Measurements from ENCODE around the gene SLC39A10. TPM values are rescaled to one million over a fixed set of nuclear protein-coding genes. Genes with fewer than 3 reads are reported as not detected.

The SLC39A10 gene
- total and polyA plus RNA-seq, 2 donors (not counting 1 experiment from before 2014, with no cell fraction given) = 18.6 to 99.3 TPM

DNA sequence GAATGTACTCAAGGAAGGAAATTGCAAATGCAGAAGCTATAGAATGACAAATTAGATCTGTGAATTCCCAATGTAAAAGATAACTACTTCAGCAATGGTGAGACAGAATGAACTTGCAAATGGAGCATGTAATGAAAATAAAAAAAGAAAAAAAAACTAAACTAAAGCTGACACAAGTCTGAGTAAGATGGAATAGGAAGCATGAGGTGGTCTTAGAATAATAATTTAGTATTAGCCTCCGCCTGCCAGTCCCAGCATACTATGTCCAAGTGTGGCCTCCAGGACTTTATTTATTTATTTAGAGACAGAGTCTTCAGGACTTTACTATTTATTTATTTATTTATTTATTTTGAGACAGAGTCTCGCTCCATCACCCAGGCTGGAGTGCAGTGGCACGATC is 37.4 kb upstream of the SLC39A10 start:
- Mint-ChIP-seq H3K4me1 (peaks cover 9% of the 10 kb centered on the region), H3K9me3 (ENCODE audit: insufficient read depth) (no peaks in the 10 kb centered on the region), H3K4me3 (no peak overlapping the region), H3K27ac (no peak overlapping the region), H3K27me3 (no peaks in the 10 kb centered on the region)
- H3K36me3 ChIP-seq (replicated peaks in 1 of 2; ENCODE audit: control extremely low read depth in 1 of 2, control insufficient read depth in 1 of 2, extremely low read depth in 1 of 2, insufficient read depth in 2 of 2, low read length in 1 of 2) = no peaks in the 10 kb centered on the region
- no peak overlapping the region for H2AFZ ChIP-seq (ENCODE audit: insufficient read depth, low read depth, low read length, poor library complexity, severe bottlenecking)
- H3K4me2 ChIP-seq (replicated peaks; ENCODE audit: low read depth, low read length, poor library complexity, severe bottlenecking) = no peak overlapping the region
- no peaks in the 10 kb centered on the region for H3K4me1 ChIP-seq (ENCODE audit: control insufficient read depth in 2 of 2, insufficient read depth in 2 of 2, low read length in 2 of 2)
- no peak for DNase-seq
- H3K27ac ChIP-seq (ENCODE audit: low read length in 2 of 2) = no peak overlapping the region
- ChIA-PET CTCF (interaction anchor here (2.4 kb wide), 1 partner anchor 40 kb away, joined by 6 read pairs; no protein-coding TSS in a partner anchor), POLR2A (no interaction called here)
- no peak overlapping the region for H3K9ac ChIP-seq (ENCODE audit: low read length)
- no peak for ATAC-seq (ENCODE audit: low read depth)
- peaks cover 0 to 3% (median 0%) of the 10 kb centered on the region in 3 donors for H3K9me3 ChIP-seq (ENCODE audit: control extremely low read depth in 1 of 3, control insufficient read depth in 2 of 3, insufficient read depth in 1 of 3, low read length in 2 of 3)
- TF ChIP-seq, protein P1, sequence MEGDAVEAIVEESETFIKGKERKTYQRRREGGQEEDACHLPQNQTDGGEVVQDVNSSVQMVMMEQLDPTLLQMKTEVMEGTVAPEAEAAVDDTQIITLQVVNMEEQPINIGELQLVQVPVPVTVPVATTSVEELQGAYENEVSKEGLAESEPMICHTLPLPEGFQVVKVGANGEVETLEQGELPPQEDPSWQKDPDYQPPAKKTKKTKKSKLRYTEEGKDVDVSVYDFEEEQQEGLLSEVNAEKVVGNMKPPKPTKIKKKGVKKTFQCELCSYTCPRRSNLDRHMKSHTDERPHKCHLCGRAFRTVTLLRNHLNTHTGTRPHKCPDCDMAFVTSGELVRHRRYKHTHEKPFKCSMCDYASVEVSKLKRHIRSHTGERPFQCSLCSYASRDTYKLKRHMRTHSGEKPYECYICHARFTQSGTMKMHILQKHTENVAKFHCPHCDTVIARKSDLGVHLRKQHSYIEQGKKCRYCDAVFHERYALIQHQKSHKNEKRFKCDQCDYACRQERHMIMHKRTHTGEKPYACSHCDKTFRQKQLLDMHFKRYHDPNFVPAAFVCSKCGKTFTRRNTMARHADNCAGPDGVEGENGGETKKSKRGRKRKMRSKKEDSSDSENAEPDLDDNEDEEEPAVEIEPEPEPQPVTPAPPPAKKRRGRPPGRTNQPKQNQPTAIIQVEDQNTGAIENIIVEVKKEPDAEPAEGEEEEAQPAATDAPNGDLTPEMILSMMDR (IDR thresholded peaks at IDR 0.05) = no peak
- TF ChIP-seq EZH2 (IDR thresholded peaks at IDR 0.05; ENCODE audit: borderline replicate concordance, insufficient read depth, low read depth, low read length, poor library complexity, severe bottlenecking) = no peak
- H3K27me3 ChIP-seq (replicated peaks in 1 of 4; ENCODE audit: control extremely low read depth in 1 of 4, control insufficient read depth in 3 of 4, insufficient read depth in 4 of 4, low read length in 3 of 4) = no peaks in the 10 kb centered on the region
- H3K4me3 ChIP-seq (ENCODE audit: control extremely low read depth in 1 of 5, extremely low read depth in 1 of 5, insufficient read depth in 1 of 5, low read depth in 2 of 5, low read length in 4 of 5) = no peak overlapping the region
- no peaks in the 10 kb centered on the region for H4K20me1 ChIP-seq (ENCODE audit: control insufficient read depth, insufficient read depth, low read length, poor library complexity, severe bottlenecking)
- H3K79me2 ChIP-seq (ENCODE audit: control insufficient read depth, insufficient read depth, low read length) = no peaks in the 10 kb centered on the region
- WGBS (ENCODE audit: insufficient coverage) = no CpG with 5 or more reads among the region's 3 CpGs
- intact Hi-C loops (cut with micrococcal nuclease) = loop anchor here (2.0 kb wide), 1 partner anchor 15 kb away; no protein-coding TSS in a partner anchor

DNA sequence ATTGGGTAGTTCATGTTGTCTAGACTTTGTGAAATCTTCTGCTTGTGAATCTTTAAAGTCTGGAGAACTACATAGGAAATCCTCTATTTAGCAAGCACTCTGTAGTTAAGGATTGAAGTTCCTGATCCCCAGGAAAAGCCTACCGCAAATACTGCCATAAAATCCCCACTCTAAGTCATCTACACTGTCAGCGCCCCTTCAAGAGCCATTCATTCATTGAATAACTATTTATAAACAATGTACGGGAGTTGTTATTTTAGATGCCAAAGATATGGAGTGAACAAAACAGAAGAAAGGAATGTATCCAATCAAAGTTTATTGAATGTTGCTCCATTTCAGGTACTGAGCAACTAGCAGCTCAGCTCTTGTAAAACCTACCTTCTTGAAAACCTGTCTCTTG is 36.5 kb upstream of the SLC39A10 start:
- ChIA-PET CTCF (no interaction called here), POLR2A (no interaction called here)
- Histone ChIP-seq H4K20me1 (ENCODE audit: control insufficient read depth, insufficient read depth, low read length, poor library complexity, severe bottlenecking) (no peaks in the 10 kb centered on the region), H3K4me3 (ENCODE audit: control extremely low read depth in 1 of 5, extremely low read depth in 1 of 5, insufficient read depth in 1 of 5, low read depth in 2 of 5, low read length in 4 of 5) (no peak overlapping the region), H3K79me2 (ENCODE audit: control insufficient read depth, insufficient read depth, low read length) (no peaks in the 10 kb centered on the region), H3K9me3 (ENCODE audit: control extremely low read depth in 1 of 3, control insufficient read depth in 2 of 3, insufficient read depth in 1 of 3, low read length in 2 of 3) (peaks cover 0 to 3% (median 0%) of the 10 kb centered on the region in 3 donors), H3K4me1 (ENCODE audit: control insufficient read depth in 2 of 2, insufficient read depth in 2 of 2, low read length in 2 of 2) (no peaks in the 10 kb centered on the region), H3K27ac (ENCODE audit: low read length in 2 of 2) (no peak overlapping the region), H3K36me3 (replicated peaks in 1 of 2; ENCODE audit: control extremely low read depth in 1 of 2, control insufficient read depth in 1 of 2, extremely low read depth in 1 of 2, insufficient read depth in 2 of 2, low read length in 1 of 2) (no peaks in the 10 kb centered on the region), H2AFZ (ENCODE audit: insufficient read depth, low read depth, low read length, poor library complexity, severe bottlenecking) (no peak overlapping the region), H3K4me2 (replicated peaks; ENCODE audit: low read depth, low read length, poor library complexity, severe bottlenecking) (no peak overlapping the region), H3K9ac (ENCODE audit: low read length) (no peak overlapping the region), H3K27me3 (replicated peaks in 1 of 4; ENCODE audit: control extremely low read depth in 1 of 4, control insufficient read depth in 3 of 4, insufficient read depth in 4 of 4, low read length in 3 of 4) (no peaks in the 10 kb centered on the region)
- intact Hi-C loops (cut with micrococcal nuclease) = no loop called here
- no peak overlapping the region for H3K4me3 Mint-ChIP-seq
- WGBS (ENCODE audit: insufficient coverage) = no CpG with 5 or more reads among the region's 3 CpGs
- no peaks in the 10 kb centered on the region for H3K9me3 Mint-ChIP-seq (ENCODE audit: insufficient read depth)
- peaks cover 7% of the 10 kb centered on the region for H3K4me1 Mint-ChIP-seq
- DNase-seq (no peak), ATAC-seq (ENCODE audit: low read depth) (no peak)
- no peak overlapping the region for H3K27ac Mint-ChIP-seq
- H3K27me3 Mint-ChIP-seq = no peaks in the 10 kb centered on the region
- TF ChIP-seq, protein P1 (IDR thresholded peaks at IDR 0.05) = no peak
- no peak for TF ChIP-seq EZH2 (IDR thresholded peaks at IDR 0.05; ENCODE audit: borderline replicate concordance, insufficient read depth, low read depth, low read length, poor library complexity, severe bottlenecking)
